Lower leg skin (tissue), 4 donors: ENCODE data around the gene SLC44A3. TPM values are rescaled to one million over a fixed set of nuclear protein-coding genes. Genes with fewer than 3 reads are reported as not detected.

Experiments used
- DNase-seq, 2 donors: peaks; one replicate each; pipeline ENCODE4 v3.0.0-alpha.2; 2019; ENCODE audit warnings: low spot score in 2 of 2
- H3K4me3 ChIP-seq: fragments of 200-600 bp; sonication (generic); 2 replicates; pipeline ENCODE4 v1.5.1; 2017; ENCODE audit warnings: mild to moderate bottlenecking, low read depth; ENCODE audit not compliant: poor library complexity, severe bottlenecking
- CTCF ChIP-seq, 3 donors: fragments of 450-650 bp; IDR thresholded peaks; one replicate each; pipeline ENCODE4 v1.5.1; 2016; ENCODE audit warnings: antibody characterized with exemption in 3 of 3, mild to moderate bottlenecking in 3 of 3, moderate library complexity in 2 of 3
- POLR2A ChIP-seq, 2 donors: fragments of 450-650 bp; IDR thresholded peaks; one replicate each; pipeline ENCODE4 v1.6.1; 2016 to 2017; ENCODE audit warnings: antibody characterized with exemption in 2 of 2, mild to moderate bottlenecking in 1 of 2, moderate library complexity in 1 of 2
- WGBS, 2 donors: methylation state at CpG; one replicate each; pipeline ENCODE4 v1.1.5; 2018; 5-methylcytosine and 5-hydroxymethylcytosine counted together
- intact Hi-C: fragments of 100-400 bp; cut with DNase I; formaldehyde crosslinking; loops from one replicate; pipeline ENCODE4 v1.15.0; 2023; ENCODE audit warnings: low total_unique reads
- total RNA-seq, 4 donors: library from RNA; depleted of rRNA; stranded (reverse); fragments of >200 nt; gene quantifications; one replicate each; pipeline ENCODE4 v1.1.0, GENCODE V29; 2016

Gene SLC44A3
- total RNA-seq, 4 donors from 2014 or later = 5.4 to 10.5 (median 6.1) TPM

GRCh38 chr1:94843846-94844245 lies 23.7 kb downstream of the SLC44A3 start:
- H3K4me3 ChIP-seq = no peak overlapping the region
- intact Hi-C loops = no loop called here
- TF ChIP-seq POLR2A (IDR thresholded peaks at IDR 0.05) (no peak), CTCF (IDR thresholded peaks at IDR 0.05) (no peak)
- no peak for DNase-seq
- 85 to 86% methylated on average over 4 of the region's 4 CpGs for WGBS, 2 donors

GRCh38 chr1:94846308-94846707 lies 26.2 kb downstream of the SLC44A3 start:
- TF ChIP-seq POLR2A (IDR thresholded peaks at IDR 0.05) (no peak), CTCF (IDR thresholded peaks at IDR 0.05) (no peak)
- no peak overlapping the region for H3K4me3 ChIP-seq
- DNase-seq = no peak
- 76 to 93% methylated on average over 5 of the region's 5 CpGs for WGBS, 2 donors
- intact Hi-C loops = no loop called here

GRCh38 chr1:94851571-94851970 lies 31.4 kb downstream of the SLC44A3 start:
- no peak overlapping the region for H3K4me3 ChIP-seq
- 70 to 92% methylated on average over 1 of the region's 1 CpG for WGBS, 2 donors
- intact Hi-C loops = loop anchor here (5.0 to 10.0 kb wide), 2 partner anchors 73 to 191 kb away; partner anchors contain the start of gene CNN3
- TF ChIP-seq POLR2A (IDR thresholded peaks at IDR 0.05) (no peak), CTCF (IDR thresholded peaks at IDR 0.05) (no peak)
- DNase-seq = no peak

GRCh38 chr1:94852788-94853187 lies 32.6 kb downstream of the SLC44A3 start:
- TF ChIP-seq CTCF (IDR thresholded peaks at IDR 0.05) (no peak), POLR2A (IDR thresholded peaks at IDR 0.05) (no peak)
- H3K4me3 ChIP-seq = no peak overlapping the region
- intact Hi-C loops = loop anchor here (5.0 to 10.0 kb wide), 2 partner anchors 72 to 190 kb away; partner anchors contain the start of gene CNN3
- WGBS, 2 donors = 72 to 77% methylated on average over 2 of the region's 2 CpGs
- DNase-seq = no peak

GRCh38 chr1:94854458-94855306 lies 34.5 kb downstream of the SLC44A3 start:
- peak; percentile 90 to 96 for DNase-seq
- intact Hi-C loops = loop anchor here (5.0 to 10.0 kb wide), 2 partner anchors 70 to 188 kb away; partner anchors contain the start of gene CNN3
- no peak overlapping the region for H3K4me3 ChIP-seq
- TF ChIP-seq CTCF (IDR thresholded peaks at IDR 0.05) (peak in 1 of 3 donors; percentile 95), POLR2A (IDR thresholded peaks at IDR 0.05) (no peak)
- WGBS, 2 donors = 8 to 10% methylated on average over 19 to 20 of the region's 21 CpGs
